HG02852 (cell line): Measurements from ENCODE around the gene HDGF.

Experiments used
- ATAC-seq: cut with Tn5 transposase; IDR thresholded peaks from one replicate; pipeline ENCODE4 v1.9.1; 2021; ENCODE audit warnings: mild to moderate bottlenecking, moderate library complexity; ENCODE audit not compliant: unreplicated experiment

Gene HDGF

GRCh38 chr1:156726549-156727226, 24.8 kb downstream of the HDGF start:
- no peak for ATAC-seq

- peak; percentile 28 for ATAC-seq
Observed at GRCh38 chr1:156725683-156726280, 25.7 kb downstream of the HDGF start.

GRCh38 chr1:156721535-156721934, 29.9 kb downstream of the HDGF start:
- peak; percentile 50 for ATAC-seq

GRCh38 chr1:156721131-156721530, 30.3 kb downstream of the HDGF start:
- ATAC-seq, result no peak

GRCh38 chr1:156717351-156717750, 34.1 kb downstream of the HDGF start:
- ATAC-seq, result no peak

GRCh38 chr1:156714830-156715229, 36.6 kb downstream of the HDGF start:
- no peak for ATAC-seq

- no peak for ATAC-seq
Observed at GRCh38 chr1:156712626-156713025, 38.8 kb downstream of the HDGF start.

GRCh38 chr1:156711011-156711817, 40.3 kb downstream of the HDGF start:
- ATAC-seq, result no peak

GRCh38 chr1:156709757-156710489, 41.6 kb downstream of the HDGF start:
- no peak for ATAC-seq

- no peak for ATAC-seq
Observed at GRCh38 chr1:156709031-156709430, 42.4 kb downstream of the HDGF start.

GRCh38 chr1:156708218-156708661, 43.2 kb downstream of the HDGF start:
- no peak for ATAC-seq

GRCh38 chr1:156707417-156708217, 43.9 kb downstream of the HDGF start:
- no peak for ATAC-seq

GRCh38 chr1:156706657-156707416, 44.6 kb downstream of the HDGF start:
- ATAC-seq, result no peak

- no peak for ATAC-seq
Observed at GRCh38 chr1:156705918-156706656, 45.4 kb downstream of the HDGF start.

GRCh38 chr1:156705321-156705917, 46.1 kb downstream of the HDGF start, which contains the start of gene CRABP2:
Gene CRABP2 (minus strand): TSS chr1:156705583. CDS start chr1:156705446, 137 bp downstream.
- no peak for ATAC-seq

- ATAC-seq, result no peak
Observed at GRCh38 chr1:156704930-156705320, 46.5 kb downstream of the HDGF start.

GRCh38 chr1:156704166-156704711, 47.2 kb downstream of the HDGF start:
- no peak for ATAC-seq

GRCh38 chr1:156703741-156704140, 47.7 kb downstream of the HDGF start:
- ATAC-seq, result no peak
